Right lobe of liver (tissue), 6 donors: Measurements from ENCODE around the gene FAM234B. TPM values are rescaled to one million over a fixed set of nuclear protein-coding genes. Genes with fewer than 3 reads are reported as not detected.

ENCODE experiments used
- ATAC-seq, 4 donors: fragments of 200-7000 bp; cut with Tn5 transposase; one replicate each; pipeline ENCODE4 v1.9.1; 2020; ENCODE audit warnings: mild to moderate bottlenecking in 4 of 4, moderate library complexity in 4 of 4
- DNase-seq, 3 donors: peaks; one replicate each; pipeline ENCODE4 v3.0.0-alpha.2; 2020
- H3K27ac ChIP-seq, 3 donors: fragments of 200-600 bp; one replicate each; pipeline ENCODE4 v1.8.0; 2022
- H3K27me3 ChIP-seq, 2 donors: fragments of 200-600 bp; one replicate each; pipeline ENCODE4 v1.8.0; 2022
- H3K36me3 ChIP-seq, 4 donors: fragments of 200-600 bp; sonication (generic) in 1 of 4; one replicate each; pipeline versions ENCODE4 v1.5.1 to v1.8.0; 2017 to 2022; ENCODE audit warnings: control low read depth in 1 of 4
- H3K4me1 ChIP-seq, 4 donors: fragments of 200-600 bp; sonication (generic) in 1 of 4; one replicate each; pipeline versions ENCODE4 v1.5.1 to v1.8.0; 2017 to 2022; ENCODE audit warnings: control low read depth in 1 of 4
- H3K4me3 ChIP-seq, 3 donors: fragments of 200-600 bp; one replicate each; pipeline ENCODE4 v1.8.0; 2022
- H3K9me3 ChIP-seq, 4 donors: fragments of 200-600 bp; sonication (generic) in 1 of 4; one replicate each; pipeline versions ENCODE4 v1.5.1 to v1.8.0; 2017 to 2022; ENCODE audit warnings: control low read depth in 1 of 4
- POLR2A ChIP-seq: fragments of 450-650 bp; IDR thresholded peaks from one replicate; pipeline ENCODE4 v1.6.1; 2017; ENCODE audit warnings: antibody characterized with exemption, mild to moderate bottlenecking
- WGBS: methylation state at CpG from one replicate; pipeline ENCODE4 v1.1.6; 2018; ENCODE audit warnings: low coverage, low lambda C conversion rate; ENCODE audit not compliant: insufficient coverage; ENCODE audit errors: missing lambda C conversion rate; 5-methylcytosine and 5-hydroxymethylcytosine counted together
- intact Hi-C, 2 donors: fragments of 100-400 bp; cut with DNase I; formaldehyde crosslinking; loops; one replicate each; pipeline versions ENCODE4 v1.11.2 to v1.14.1; 2022
- total RNA-seq, 6 experiments: library from RNA; depleted of rRNA in 2 of 6; stranded (reverse); fragments of >200 nt in 2 of 6; fragmentation: NEBNext Ultra II Directional in 3 of 6; extraction: Animal tissue kit (Norgen Biotek cat#: 25700) in 3 of 6; gene quantifications; one replicate each; pipeline versions ENCODE4 v1.1.0 to v1.2.4, GENCODE V29; 2016 to 2023
- TF ChIP-seq, protein P1 (sequence below), 4 donors: fragments of 200-600 bp in 3 of 4; fragments of 450-650 bp in 1 of 4; IDR thresholded peaks; one replicate each; pipeline versions ENCODE4 v1.5.1 to v1.8.0; 2016 to 2022; ENCODE audit warnings: antibody characterized with exemption in 4 of 4, mild to moderate bottlenecking in 2 of 4
- donor health status: DM: no; HTN: yes; CAD: no.
- donor health status: DM: no; HTN: no; CAD: no.
- donor health status: DM: no; HTN: no; CAD: no.
- donor health status: DM: no; HTN: yes; CAD: no.
- donor health status: DM: no; HTN: yes; CAD: no.

Gene FAM234B
- total RNA-seq, 6 experiments from 2014 or later, result 2.9 to 4.8 (median 3.2) TPM

DNA sequence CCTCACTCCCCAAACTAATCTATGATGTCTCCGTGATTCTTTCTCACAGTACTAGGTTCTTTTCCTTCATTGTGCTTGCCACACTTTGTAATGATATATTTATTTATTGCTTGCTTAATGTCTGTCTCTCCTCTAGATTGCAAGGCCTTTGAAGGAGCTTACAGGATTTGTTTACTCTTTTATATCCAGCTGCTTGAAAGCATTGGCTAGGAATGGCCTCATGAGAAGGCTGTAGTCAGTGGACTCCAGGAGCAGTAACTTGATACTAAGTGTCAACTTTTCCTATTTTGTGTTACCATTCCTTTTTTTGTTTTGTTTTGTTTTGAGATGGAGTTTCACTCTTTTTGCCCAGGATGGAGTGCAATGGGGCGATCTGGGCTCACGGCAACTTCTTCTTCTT is 7.3 kb upstream of the FAM234B start:
- H3K36me3 ChIP-seq, result no peaks in the 10 kb centered on the region
- WGBS, result 80% methylated on average over 2 of the region's 3 CpGs
- H3K4me3 ChIP-seq, result no peak overlapping the region
- intact Hi-C loops, result no loop called here
- no peak overlapping the region for H3K27ac ChIP-seq
- peaks cover 0 to 17% (median 5%) of the 10 kb centered on the region in 4 donors for H3K4me1 ChIP-seq
- no peaks in the 10 kb centered on the region for H3K27me3 ChIP-seq
- TF ChIP-seq, protein P1, sequence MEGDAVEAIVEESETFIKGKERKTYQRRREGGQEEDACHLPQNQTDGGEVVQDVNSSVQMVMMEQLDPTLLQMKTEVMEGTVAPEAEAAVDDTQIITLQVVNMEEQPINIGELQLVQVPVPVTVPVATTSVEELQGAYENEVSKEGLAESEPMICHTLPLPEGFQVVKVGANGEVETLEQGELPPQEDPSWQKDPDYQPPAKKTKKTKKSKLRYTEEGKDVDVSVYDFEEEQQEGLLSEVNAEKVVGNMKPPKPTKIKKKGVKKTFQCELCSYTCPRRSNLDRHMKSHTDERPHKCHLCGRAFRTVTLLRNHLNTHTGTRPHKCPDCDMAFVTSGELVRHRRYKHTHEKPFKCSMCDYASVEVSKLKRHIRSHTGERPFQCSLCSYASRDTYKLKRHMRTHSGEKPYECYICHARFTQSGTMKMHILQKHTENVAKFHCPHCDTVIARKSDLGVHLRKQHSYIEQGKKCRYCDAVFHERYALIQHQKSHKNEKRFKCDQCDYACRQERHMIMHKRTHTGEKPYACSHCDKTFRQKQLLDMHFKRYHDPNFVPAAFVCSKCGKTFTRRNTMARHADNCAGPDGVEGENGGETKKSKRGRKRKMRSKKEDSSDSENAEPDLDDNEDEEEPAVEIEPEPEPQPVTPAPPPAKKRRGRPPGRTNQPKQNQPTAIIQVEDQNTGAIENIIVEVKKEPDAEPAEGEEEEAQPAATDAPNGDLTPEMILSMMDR (IDR thresholded peaks at IDR 0.05), result no peak
- TF ChIP-seq POLR2A, result no peak
- no peak for DNase-seq
- H3K9me3 ChIP-seq, result no peaks in the 10 kb centered on the region
- no peak for ATAC-seq

DNA sequence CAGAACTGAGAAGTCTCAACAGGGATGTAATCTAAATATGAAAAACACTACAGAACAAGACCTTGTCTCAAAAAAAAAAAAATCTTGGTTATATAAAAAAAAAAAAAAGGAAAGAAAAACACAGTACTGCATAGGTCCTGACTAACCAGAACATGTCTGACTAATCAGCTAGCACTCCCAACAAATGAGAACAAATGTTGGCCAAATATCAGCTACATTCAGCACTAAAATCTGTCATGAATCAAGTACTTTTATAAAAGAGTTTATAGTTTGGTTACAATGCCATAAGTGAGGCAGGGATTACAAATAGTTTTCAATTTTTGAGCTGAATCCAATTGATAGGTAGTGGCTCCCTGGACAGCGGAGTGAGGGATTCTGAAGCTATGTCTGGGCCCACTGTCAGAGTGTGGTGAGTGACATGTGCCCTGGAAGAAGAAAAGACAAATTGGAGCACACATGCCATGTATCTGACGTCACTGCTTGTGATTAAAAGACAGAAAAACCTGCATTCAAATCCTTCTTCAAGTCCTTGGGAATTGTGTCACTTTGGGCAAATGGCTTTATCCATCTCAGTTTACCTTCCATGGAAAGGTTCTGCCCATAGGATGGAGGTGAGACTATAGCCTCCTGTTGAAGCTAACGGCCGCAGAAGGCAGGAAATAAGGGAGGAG is 5.6 kb upstream of the FAM234B start:
- no peak for ATAC-seq
- TF ChIP-seq, protein P1 (IDR thresholded peaks at IDR 0.05), result no peak
- TF ChIP-seq POLR2A, result no peak
- WGBS, result 84% methylated on average over 4 of the region's 4 CpGs

DNA sequence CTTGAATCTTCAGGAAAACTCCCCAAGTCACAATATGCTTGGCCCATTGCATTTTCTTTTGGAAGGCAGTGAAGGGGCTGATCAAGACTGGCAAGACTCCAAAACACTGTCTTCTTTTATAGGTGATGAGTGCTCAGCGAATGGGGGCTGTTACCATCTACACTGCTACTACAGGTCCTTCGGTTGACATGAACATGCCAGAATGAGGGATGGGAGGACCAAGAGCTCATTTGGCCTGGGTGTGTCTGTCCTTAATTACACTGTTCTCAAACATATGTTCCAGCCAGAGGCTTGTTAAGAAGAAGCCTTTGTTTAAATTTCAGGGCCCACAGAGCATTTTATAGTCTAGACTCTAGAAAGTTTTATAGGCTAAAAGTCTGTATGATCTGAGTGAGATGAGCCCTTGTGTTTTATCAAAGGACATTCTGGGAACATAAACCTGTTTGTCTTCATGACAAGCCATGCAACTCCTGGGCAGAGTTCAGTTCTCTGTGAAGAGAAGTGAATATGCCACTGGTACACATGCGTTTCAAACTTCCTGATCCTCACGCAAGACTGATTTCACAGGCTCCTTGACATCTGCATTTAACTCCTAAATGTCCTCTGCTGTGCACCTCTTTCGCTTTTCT is 4.7 kb upstream of the FAM234B start:
- 40% methylated on average over 5 of the region's 5 CpGs for WGBS
- H3K4me3 ChIP-seq, result no peak overlapping the region
- H3K27ac ChIP-seq, result no peak overlapping the region
- TF ChIP-seq POLR2A, result no peak
- TF ChIP-seq, protein P1 (IDR thresholded peaks at IDR 0.05), result no peak
- intact Hi-C loops, result no loop called here
- peaks cover 0 to 17% (median 5%) of the 10 kb centered on the region in 4 donors for H3K4me1 ChIP-seq
- peak in 3 of 4 donors; percentile 12 to 37 (median 31) for ATAC-seq
- no peaks in the 10 kb centered on the region for H3K27me3 ChIP-seq
- H3K36me3 ChIP-seq, result no peaks in the 10 kb centered on the region
- DNase-seq, result no peak
- H3K9me3 ChIP-seq, result no peaks in the 10 kb centered on the region

More for the DNA sequence above, 5.6 kb upstream of the FAM234B start:
- no peaks in the 10 kb centered on the region for H3K27me3 ChIP-seq
- H3K36me3 ChIP-seq, result no peaks in the 10 kb centered on the region
- peaks cover 0 to 17% (median 5%) of the 10 kb centered on the region in 4 donors for H3K4me1 ChIP-seq
- H3K4me3 ChIP-seq, result no peak overlapping the region
- no peaks in the 10 kb centered on the region for H3K9me3 ChIP-seq
- DNase-seq, result no peak
- intact Hi-C loops, result no loop called here
- no peak overlapping the region for H3K27ac ChIP-seq

DNA sequence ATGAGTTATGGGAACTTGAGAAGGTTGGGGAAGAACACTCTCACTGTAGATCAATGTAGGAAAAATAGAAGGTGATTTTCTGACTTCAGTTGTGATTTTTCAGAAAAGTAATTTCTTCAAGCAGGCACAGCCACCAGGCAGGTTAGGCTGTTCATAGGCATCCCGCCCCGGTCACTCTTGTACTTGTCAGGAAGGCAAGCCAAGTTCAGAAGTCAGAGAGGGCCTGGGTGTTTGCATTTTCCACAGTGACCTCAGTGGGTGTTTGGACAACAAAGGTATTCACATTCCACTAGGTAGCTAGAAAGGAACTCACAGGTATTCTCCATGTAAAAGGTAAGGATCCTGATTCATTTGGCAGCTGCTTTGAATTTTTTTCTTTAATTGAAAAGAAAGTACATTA is 3.0 kb upstream of the FAM234B start:
- no peaks in the 10 kb centered on the region for H3K27me3 ChIP-seq
- DNase-seq, result peak in 1 of 3 donors; percentile 22
- intact Hi-C loops, result no loop called here
- ATAC-seq, result peak in 3 of 4 donors; percentile 31 to 58 (median 58)
- no peak overlapping the region for H3K4me3 ChIP-seq
- whole genome bisulfite sequencing, result 60% methylated on average over 2 of the region's 2 CpGs
- TF ChIP-seq POLR2A, result no peak
- TF ChIP-seq, protein P1 (IDR thresholded peaks at IDR 0.05), result no peak
- H3K27ac ChIP-seq, result no peak overlapping the region
- H3K9me3 ChIP-seq, result no peaks in the 10 kb centered on the region
- H3K4me1 ChIP-seq, result peaks cover 0 to 9% (median 0%) of the 10 kb centered on the region in 4 donors
- no peaks in the 10 kb centered on the region for H3K36me3 ChIP-seq
